Measurements from ENCODE around the gene CIDEB.

GRCh38 chr14:24284501-24285035, 23.2 kb downstream of the CIDEB start:
- TF ChIP-seq POLR2AphosphoS5 (IDR thresholded peaks at IDR 0.05; ENCODE audit: low read depth, low read length) (no peak), SIN3A (IDR thresholded peaks at IDR 0.05; ENCODE audit: borderline replicate concordance, insufficient read depth, low read length) (no peak), TAF1 (IDR thresholded peaks at IDR 0.05; ENCODE audit: borderline replicate concordance, insufficient read depth, low read length) (no peak), REST (IDR thresholded peaks at IDR 0.05; ENCODE audit: insufficient read depth in 1 of 2, low read depth in 2 of 2, low read length in 2 of 2) (no peak)

Data from PFSK-1 (cell line).